Measurements from ENCODE around the gene AP1S3. TPM values are rescaled to one million over a fixed set of nuclear protein-coding genes. Genes with fewer than 3 reads are reported as not detected.
"Not testable (repeated sequence)": the region's sequence is repeated elsewhere in the genome, so short reads cannot be mapped to it uniquely, and the experiment has no call there.

AP1S3 gene
- total RNA-seq, 1 donor: 0.81 TPM

DNA sequence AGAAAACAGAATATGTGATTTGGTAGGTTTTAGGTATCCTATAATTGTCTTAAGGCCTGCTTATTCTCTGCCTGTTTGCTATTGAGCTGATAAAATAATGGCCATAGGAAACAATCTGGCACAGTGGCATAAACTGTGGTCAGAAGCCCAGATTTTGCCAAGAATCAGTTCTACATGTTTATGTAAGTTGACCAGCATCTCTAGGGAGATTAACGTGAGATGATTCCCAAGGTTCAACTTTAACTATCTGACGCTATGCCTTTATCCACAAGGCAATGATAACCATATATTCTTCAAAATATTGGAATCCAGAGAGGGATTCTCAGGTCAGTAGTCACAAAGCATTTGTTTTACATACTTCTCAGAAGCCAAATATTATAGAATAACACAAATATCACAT, 25.6 kb downstream of the AP1S3 start:
- DNase-seq (ENCODE audit: low read depth in 2 of 3, low spot score in 2 of 3): no peak

DNA sequence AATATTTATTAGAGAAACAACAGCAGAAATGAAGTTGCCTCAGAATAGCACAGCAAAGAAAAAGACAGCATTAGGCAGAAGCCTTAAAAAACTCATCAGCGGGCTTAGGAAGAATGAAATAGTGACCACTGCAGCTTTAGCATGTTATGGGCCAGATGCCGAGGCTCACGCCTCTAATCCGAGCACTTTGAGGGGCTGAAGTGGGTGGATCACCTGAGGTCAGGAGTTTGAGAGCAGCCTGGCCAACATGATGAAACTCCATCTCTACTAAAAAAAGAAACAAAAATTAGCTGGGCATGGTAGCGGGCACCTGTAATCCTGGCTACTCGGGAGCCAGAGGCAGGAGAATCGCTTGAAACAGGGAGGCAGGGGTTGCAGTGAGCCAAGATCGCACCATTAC, 32.4 kb downstream of the AP1S3 start:
- DNase-seq (ENCODE audit: low read depth in 2 of 3, low spot score in 2 of 3): no peak

DNA sequence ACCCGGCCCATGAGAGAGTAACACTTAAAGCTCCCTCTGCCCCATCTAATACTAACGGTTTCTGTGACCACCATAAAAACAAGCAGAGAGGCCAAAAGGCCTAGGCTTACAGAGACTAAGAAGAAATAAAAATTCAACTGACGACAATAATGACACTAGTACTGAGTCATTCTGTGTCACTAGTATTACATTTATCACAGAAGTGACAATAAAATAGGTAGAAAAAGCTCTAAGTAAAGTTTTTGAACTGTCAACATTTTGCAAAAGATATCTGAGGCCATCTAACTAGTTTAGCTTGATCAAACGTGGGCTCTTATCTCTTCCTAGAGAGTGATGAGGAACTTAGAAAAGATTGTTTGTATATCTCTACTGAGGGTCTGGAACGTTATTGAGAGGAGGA, 35.6 kb downstream of the AP1S3 start:
- no peak for DNase-seq (ENCODE audit: low read depth in 2 of 3, low spot score in 2 of 3)

DNA sequence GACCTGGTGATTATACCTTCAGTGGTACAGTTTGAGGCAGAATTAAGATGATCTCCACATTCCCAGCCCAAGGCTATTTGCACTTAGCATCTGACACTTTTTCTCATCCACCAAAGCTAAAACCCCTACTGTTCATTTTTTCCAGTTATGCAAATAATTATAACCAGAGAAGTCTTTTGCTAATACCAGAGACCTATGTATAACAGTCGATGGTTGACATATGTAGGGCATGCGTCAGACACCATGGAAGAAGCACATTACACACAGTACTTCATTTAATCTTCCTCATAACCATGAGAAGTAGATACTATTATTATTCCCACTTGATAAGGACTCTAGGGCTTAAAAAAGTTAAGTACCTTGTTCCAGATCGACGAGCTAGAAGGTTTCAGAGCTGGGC, 36.5 kb downstream of the AP1S3 start:
- no peak for DNase-seq (ENCODE audit: low read depth in 2 of 3, low spot score in 2 of 3)

DNA sequence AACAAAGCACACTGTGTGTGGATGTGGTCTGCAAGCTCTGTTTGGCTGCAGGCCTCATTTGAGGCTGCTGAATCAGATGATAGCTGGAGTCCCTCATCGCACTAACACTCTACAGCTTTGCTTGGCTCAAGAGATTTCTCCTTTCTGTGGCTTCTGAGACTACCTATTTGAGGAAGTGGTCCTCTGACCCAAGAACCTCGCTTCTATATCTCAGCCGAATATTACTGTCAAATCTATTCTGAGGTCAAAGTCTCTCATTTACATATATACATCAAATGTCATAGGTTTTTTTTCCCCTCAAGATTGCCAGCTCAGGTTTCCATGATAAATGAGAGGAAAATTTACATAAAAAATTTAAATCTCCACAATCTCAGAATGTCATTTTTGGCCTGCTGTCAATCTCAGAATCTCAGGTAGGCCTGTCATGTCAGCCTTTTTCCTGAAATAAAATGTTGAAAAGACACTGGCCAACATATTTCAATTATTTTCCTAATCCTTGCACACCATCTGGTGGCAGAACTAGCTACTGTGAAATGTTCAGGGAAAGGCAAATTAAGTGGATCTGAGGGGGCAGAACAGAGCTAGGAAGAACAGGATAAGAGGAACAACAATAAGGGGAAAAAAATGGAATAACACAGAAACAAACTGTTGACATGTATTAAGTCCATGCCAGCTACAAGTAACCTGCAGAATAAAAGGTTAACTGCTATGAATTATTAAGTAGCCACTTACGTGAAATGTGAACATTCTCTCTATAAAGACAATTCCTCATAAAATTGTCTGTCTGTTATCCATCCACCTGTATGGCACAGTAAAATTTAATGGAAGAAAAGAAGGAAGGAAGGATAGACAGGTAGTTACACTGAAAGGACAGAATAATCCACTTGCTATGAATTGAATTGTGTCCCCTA, 39.3 kb downstream of the AP1S3 start:
- DNase-seq (ENCODE audit: low read depth in 2 of 3, low spot score in 2 of 3): peak in 2 of 3 donors; percentile 8 to 43

DNA sequence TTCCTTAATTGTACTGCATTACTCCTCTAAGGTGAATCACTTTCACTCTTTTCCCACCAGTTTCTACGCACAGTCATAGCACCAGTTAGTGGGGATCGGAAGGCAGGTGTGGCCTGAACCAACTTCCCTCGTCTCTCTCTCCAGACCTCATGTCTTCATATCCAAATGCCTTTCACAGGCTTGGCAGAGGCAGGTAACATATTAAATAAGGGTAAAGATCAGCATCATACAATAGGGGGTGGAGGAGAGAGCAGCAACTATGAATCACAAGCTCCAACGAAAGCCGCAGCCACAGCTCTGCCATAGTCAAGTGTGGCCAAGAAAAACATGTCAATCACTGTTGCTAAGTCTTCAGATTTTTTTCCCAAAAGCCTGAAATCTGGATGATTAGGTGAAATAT, 40.3 kb downstream of the AP1S3 start:
- DNase-seq (ENCODE audit: low read depth in 2 of 3, low spot score in 2 of 3): no peak

DNA sequence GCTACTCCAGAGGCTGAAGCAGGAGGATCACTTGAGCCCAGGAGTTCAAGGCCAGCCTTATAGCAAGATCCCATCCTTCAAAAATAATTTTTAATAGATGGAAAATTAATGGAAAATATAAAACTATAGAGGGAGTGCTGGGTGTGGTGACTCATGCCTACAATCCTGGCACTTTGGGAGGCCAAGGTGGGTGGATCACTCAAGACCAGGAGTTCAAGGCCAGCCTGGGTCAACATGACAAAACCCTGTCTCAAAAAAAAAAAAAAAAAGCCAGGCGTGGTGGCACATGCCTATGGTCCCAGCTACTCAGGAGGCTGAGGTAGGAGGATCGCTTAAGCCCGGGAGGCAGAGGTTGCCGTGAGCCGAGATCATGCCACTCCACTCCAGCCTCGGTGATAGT, 48.0 kb downstream of the AP1S3 start:
- no peak for DNase-seq (ENCODE audit: low read depth in 2 of 3, low spot score in 2 of 3)

DNA sequence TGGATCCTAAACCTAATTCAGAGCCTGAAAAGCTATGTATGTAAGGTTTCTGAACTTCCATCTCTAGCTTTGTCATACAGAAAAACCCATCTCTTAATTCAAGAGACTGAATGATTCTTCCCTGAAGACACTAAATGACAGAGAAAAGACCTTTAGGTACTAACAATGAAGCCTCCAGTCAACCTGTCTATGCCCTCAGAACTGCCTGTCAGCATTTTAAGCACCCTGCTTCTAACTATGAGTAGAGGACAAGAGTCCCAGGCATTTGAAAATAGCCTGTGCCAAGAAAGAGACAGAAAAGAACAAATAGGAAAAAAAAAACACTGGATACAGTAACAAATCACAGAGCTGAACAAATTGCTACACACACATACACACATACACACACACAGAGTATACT, 48.6 kb downstream of the AP1S3 start:
- DNase-seq (ENCODE audit: low read depth in 2 of 3, low spot score in 2 of 3): no peak

DNA sequence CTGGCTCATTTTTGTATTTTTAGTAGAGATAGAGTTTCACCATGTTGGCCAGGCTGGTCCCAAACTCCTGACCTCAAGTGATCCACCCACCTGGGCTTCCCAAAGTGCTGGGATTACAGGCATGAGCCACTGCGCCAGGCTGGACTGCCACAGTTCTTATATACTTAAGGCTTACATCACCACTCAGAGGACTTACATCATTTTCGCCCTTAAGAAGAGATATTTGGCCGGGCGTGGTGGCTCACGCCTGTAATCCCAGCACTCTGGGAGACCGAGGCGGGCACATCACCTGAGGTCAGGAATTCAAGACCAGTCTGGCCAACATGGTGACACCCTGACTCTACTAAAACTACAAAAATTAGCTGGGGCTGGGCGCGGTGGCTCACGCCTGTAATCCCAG, 49.3 kb downstream of the AP1S3 start:
- DNase-seq (ENCODE audit: low read depth in 2 of 3, low spot score in 2 of 3): not testable (repeated sequence)

DNA sequence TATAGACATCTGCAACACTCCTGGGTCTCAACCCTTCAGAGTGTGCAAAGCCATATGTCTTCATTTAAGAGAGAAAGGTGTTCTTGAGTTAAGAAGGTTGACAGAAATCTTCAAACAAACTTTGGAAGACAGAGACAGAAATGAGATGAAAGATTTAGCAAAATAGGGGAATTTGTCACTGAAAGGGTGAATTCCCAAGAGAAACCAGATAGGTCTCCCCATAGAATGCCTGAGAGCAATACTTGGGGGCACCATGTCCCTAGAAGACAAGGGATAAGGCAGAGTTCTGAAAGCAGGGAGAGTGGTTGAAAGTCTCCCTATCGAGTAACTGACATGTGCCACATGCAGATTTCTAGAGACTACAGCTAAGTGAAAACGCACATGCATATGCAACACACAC, 50.0 kb downstream of the AP1S3 start:
- DNase-seq (ENCODE audit: low read depth in 2 of 3, low spot score in 2 of 3): no peak

DNA sequence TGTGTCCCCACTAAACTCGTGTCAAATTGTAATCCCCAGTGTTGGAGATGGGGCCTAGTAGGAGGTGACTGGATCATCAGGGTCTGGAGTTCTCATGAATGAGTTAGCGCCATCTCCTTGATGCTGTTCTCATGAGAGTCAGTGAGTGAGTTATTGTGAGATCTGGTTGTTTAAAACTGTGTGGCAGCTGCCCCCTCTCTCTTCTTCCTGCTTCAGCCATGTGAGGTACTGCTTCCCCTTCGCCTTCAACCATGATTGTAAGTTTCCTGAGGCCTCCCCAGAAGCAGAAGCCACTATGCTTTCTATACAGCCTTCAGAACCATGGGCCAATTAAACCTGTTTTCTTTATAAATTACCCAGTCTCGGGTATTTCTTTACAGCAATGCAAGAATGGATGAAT, 50.4 kb downstream of the AP1S3 start:
- no peak for DNase-seq (ENCODE audit: low read depth in 2 of 3, low spot score in 2 of 3)

DNA sequence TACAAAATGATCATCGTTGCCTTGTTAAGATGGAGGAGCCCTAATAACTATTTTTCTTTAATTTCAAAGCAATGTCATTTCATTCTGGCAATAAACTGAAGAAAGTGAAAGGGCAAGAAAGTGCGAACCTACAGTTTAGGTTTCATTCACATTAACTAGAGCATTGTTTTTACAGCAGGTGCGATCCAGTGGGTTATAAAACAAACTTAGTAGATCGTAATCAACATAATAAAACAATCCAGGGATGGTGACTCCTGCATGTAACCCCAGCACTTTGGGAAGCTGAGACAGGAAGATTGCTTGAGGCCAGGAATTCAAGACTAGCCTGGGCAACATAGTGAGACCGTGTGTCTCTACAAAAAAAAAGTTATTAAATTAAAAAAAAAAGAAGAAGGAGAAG, 51.1 kb downstream of the AP1S3 start:
- DNase-seq (ENCODE audit: low read depth in 2 of 3, low spot score in 2 of 3): no peak

DNA sequence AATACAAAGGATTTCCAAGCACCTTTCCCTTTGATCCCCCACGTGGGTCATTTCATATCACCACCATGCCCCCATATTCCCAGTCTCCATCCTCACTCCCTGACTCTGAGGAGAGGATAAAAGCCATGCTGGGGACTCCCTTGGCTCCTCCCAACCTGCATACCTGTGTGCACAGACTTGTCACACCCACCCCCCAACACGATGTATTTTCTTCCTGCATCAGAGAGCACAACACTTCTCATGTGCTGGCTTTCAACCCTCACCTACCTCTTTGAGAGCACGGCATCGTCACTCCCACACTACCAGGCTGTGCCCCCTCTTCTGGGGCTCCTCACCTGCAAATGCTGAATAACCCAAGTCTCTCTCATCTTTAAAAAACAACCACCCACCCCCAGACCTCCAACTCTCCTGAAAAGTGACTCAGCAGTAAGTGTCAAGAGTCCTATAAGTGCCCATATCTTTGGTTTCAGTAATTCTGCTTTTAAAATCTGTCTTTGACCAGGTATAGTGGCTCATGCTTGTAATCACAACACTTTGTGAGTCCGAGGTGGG, 53.1 kb downstream of the AP1S3 start:
- DNase-seq (ENCODE audit: low read depth in 2 of 3, low spot score in 2 of 3): no peak

DNA sequence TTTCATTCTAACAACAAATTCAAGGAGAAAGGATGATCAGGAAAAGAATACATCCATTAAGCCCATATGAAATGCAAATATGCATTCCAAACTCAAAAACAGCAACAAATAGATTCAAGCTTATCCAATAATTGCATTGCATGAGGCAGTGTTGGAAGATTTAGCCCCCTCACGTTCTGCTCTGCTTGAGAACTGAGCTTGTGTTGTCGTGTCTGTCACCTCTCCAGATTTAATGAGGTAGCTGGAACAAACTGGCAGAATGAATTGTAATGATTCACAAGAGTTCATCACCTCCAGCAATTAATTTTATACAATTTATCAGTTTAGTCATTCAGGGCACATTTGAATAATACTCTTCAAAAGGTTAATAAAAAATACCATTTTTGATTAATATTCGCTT, 54.8 kb downstream of the AP1S3 start:
- no peak for DNase-seq (ENCODE audit: low read depth in 2 of 3, low spot score in 2 of 3)

DNA sequence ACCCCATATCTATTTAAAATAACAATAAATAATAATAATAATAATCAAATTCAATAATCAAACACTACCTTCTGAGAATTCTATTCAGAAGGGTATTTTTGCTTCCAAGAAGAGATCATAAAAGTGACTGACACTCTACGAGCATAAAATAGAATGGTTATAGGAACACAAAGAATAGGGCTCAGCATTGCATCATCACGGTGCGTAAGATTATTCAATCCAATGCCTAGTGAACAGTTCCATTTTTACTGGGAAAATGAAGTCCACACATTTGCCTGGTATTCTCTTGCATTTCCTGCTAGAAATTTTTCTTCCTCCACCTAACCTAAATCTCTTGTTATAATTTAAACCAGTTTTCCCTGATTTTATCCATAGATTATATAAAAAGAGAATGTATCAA, 55.8 kb downstream of the AP1S3 start:
- DNase-seq (ENCODE audit: low read depth in 2 of 3, low spot score in 2 of 3): no peak

DNA sequence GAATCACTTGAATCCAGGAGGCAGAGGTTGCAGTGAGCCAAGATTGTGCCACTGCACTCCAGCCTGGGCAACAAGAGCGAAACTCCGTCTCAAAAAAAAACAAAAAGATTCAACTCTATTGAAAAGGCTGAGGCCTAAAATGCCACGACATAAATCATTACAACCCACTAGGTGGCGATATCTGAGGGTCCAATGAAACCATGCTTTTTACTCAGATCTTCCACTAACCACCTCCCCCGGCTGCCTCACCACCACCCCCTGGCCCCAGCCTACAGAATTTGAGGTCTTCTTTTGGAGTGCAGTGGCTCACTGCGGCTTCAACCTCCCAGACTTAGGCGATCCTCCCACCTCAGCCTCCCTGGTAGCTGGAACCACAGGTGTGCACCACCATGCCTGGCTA, 57.5 kb downstream of the AP1S3 start:
- peak in 2 of 3 donors; percentile 45 to 59 for DNase-seq (ENCODE audit: low read depth in 2 of 3, low spot score in 2 of 3)

DNA sequence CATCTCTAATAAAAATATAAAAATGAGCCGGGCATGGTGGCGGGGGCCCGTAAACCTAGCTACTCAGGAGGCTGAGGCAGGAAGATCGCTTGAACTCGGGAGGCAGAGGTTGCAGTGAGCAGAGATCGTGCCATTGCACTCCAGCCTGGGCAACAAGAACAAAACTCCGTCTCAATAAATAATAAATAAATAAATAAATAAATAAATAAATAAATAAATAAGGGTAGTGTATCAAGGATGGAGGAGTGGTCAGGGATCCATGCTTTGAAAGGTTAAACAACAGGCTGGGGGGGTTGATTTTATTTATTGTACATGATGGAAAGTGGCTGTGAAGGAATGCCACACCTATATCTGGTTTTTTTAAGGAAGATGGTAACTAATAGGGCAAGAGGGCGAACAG, 63.2 kb downstream of the AP1S3 start:
- no peak for DNase-seq (ENCODE audit: low read depth in 2 of 3, low spot score in 2 of 3)

DNA sequence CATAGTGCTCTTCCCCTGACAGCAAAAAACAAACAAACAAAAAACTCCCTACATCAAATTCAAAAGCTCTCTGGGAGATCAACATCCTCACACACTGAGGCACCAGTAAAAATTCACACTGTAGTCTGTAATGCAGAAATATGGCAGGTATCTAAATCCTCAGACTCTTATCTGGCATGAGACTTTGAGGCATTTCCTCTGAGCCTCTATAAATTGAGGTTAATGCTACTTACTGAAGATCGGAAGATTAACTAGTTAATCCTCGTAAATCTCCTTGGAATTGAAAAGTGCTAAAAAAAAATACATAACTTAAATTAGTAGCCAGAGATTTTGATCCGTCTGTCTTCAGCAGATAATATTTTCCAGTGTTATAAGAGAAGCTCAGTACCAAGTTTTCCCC, 65.0 kb downstream of the AP1S3 start:
- no peak for DNase-seq (ENCODE audit: low read depth in 2 of 3, low spot score in 2 of 3)

DNA sequence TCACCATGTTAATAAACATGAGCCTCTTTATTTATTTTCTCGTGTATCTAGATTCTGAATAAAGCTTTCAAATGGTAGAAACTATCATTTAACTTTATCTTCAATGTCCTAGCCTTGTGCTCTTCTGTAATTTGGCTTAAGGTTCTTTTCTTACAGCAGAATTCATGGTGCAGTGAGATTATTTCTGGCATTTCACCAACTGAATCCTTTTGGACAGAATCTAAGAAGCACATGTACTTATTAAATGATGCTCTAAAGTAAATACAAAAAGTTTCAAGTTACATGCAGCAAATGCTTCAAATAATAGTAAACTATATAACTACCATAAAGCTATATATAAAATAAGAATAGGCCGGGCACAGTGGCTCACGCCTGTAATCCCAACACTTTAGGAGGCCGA, 65.9 kb downstream of the AP1S3 start:
- DNase-seq (ENCODE audit: low read depth in 2 of 3, low spot score in 2 of 3): no peak

DNA sequence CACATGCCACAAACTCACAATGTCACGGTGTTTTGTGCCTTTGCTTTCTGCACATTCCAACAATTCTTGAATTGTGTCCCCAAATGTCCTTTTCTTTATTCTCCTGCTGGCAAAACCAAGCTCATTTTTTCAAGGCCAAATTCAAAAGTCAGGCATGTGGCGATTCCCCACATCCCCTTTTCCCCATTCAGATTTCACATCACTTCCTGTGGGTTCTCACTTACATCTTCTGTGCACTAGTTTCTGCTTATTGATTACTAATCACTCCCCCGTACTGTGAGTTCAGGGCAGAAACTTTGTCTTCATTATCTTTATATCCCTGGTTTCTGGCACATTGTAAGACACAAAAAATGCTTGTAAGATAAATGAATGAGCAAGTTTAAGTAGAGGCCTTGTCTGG, 69.2 kb downstream of the AP1S3 start:
- no peak for DNase-seq (ENCODE audit: low read depth in 2 of 3, low spot score in 2 of 3)

DNA sequence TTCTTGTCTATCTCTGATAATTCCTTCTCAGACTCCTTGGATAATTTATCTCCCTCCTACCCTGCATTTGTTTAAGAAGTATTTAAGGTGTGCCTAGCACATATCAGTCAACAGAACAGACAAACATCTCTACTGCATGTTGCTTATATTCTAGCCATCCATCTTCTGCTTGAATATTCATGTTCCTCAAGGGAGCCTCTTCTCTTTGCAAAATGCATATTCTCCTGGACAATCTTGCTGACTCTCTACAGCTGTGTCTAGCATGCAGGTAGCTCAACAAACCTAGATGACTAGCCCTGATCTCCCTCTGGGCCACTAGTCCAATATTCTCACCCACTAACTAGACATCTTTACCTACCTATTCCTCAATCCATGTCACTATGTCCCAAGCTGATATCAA, 70.0 kb downstream of the AP1S3 start:
- no peak for DNase-seq (ENCODE audit: low read depth in 2 of 3, low spot score in 2 of 3)

DNA sequence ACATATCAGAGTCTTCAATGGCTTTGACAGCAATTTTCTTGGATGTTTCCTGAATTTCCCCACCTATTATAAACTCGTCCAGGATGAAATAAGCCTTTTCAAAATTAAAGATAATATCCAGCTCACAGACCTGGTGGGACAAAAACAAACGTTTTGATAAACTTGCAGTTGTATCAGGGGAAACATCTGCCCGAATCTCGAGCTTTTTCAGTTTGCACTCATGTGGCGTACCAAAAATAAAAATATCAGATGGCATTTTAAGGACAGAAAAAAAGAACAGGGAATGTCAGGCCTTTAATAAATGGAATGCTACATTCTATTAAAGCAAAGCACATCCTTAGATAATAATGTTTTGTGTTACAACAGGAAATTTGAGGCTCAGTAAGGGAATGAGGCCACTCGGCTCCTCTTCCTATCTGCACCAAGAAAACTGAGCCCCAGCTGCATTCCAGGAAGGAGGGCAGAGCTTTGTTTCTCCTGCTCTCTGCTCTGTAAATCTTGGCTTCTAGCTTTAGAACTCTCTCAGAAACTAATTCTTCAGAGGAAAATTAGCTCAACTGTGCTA, 72.1 kb downstream of the AP1S3 start:
- DNase-seq (ENCODE audit: low read depth in 2 of 3, low spot score in 2 of 3): no peak
